K562 (cell line): Measurements from ENCODE around the gene CLCN4. TPM values are rescaled to one million over a fixed set of nuclear protein-coding genes. Genes with fewer than 3 reads are reported as not detected.

ENCODE experiments used
- ATAC-seq: fragments of 200-7000 bp; cut with Tn5 transposase; 3 replicates; pipeline ENCODE4 v1.9.1; 2020; ENCODE audit warnings: moderate library complexity
- BruUV-seq: library from RNA; stranded (reverse); fragments of 400-500 nt; replicated peaks from 2 replicates; lab custom pipeline; 2021; lab: Mats Ljungman, UMichigan
- CTCF ChIA-PET: fragments of 300-600 bp; formaldehyde crosslinking; extraction: SDS; loops from one replicate; lab custom pipeline; 2021; ENCODE audit warnings: low intra/inter-chr PET ratio; lab: Yijun Ruan, JAX
- POLR2A ChIA-PET: fragments of 300-600, 350-650 bp; sonication (Branson Sonifier 250); formaldehyde crosslinking; extraction: SDS; loops from one replicate; lab custom pipeline; 2021; ENCODE audit warnings: antibody characterized with exemption, inconsistent platforms; lab: Yijun Ruan, JAX
- DNase-seq, 4 experiments: peaks; one replicate each; pipeline versions ENCODE4 v3.0.0 to v3.0.0-alpha.2; 2011 to 2018; ENCODE audit warnings: low spot score in 3 of 4, mixed read lengths in 3 of 4; ENCODE audit errors: extremely low read depth in 1 of 4
- FAIRE-seq: peaks from 2 replicates; lab custom pipeline; 2011; peaks lifted over from hg19 to GRCh38; lab: Jason Lieb, UNC
- H2AFZ ChIP-seq: 2 replicates; pipeline ENCODE4 v1.6.0; 2011; ENCODE audit warnings: low read depth, low read length, control low read depth, inconsistent platforms
- H3K27ac ChIP-seq: fragments of 200-600 bp; 3 replicates; pipeline ENCODE4 v1.8.0; 2011; ENCODE audit warnings: low read depth, mild to moderate bottlenecking, control low read depth, inconsistent platforms, low read length, moderate library complexity, mixed read lengths; ENCODE audit errors: extremely low read depth
- H3K27me3 ChIP-seq, 2 experiments: fragments of 300-600 bp in 1 of 2; 2 replicates in 1 of 2; 3 replicates in 1 of 2; pipeline versions ENCODE4 v1.6.0 to v1.8.0; 2011; ENCODE audit warnings: inconsistent platforms in 2 of 2, low read length in 2 of 2, mild to moderate bottlenecking in 1 of 2, mixed read lengths in 1 of 2, moderate library complexity in 1 of 2; ENCODE audit not compliant: control insufficient read depth in 2 of 2, insufficient read depth in 2 of 2
- H3K36me3 ChIP-seq: fragments of 300-600 bp; 3 replicates; pipeline ENCODE4 v1.8.0; 2011; ENCODE audit warnings: mild to moderate bottlenecking, low read length, inconsistent platforms; ENCODE audit not compliant: control insufficient read depth, insufficient read depth
- H3K4me1 ChIP-seq, 2 experiments: fragments of 200-600 bp in 1 of 2; replicated peaks in 1 of 2; 2 replicates in 1 of 2; 3 replicates in 1 of 2; pipeline versions ENCODE4 v1.5.1 to v1.8.0; 2011; ENCODE audit warnings: inconsistent platforms in 2 of 2, low read length in 2 of 2, mild to moderate bottlenecking in 1 of 2, mixed read lengths in 1 of 2, moderate library complexity in 1 of 2; ENCODE audit not compliant: control insufficient read depth in 2 of 2, insufficient read depth in 2 of 2
- H3K4me2 ChIP-seq: 2 replicates; pipeline ENCODE4 v1.6.1; 2011; ENCODE audit warnings: low read length, control low read depth, inconsistent platforms, mixed read lengths; ENCODE audit not compliant: insufficient read depth
- H3K4me3 ChIP-seq: fragments of 200-600 bp; sonication (generic), shearing (Covaris generic); 2 replicates; pipeline ENCODE4 v1.5.1; 2016; ENCODE audit warnings: control low read depth, inconsistent platforms
- H3K79me2 ChIP-seq: fragments of 200-600 bp; 3 replicates; pipeline ENCODE4 v1.8.0; 2011; ENCODE audit warnings: low read length, inconsistent platforms; ENCODE audit not compliant: control insufficient read depth, insufficient read depth
- H3K9ac ChIP-seq, 2 experiments: 2 replicates each; pipeline versions ENCODE4 v1.6.0 to v1.6.1; 2011; ENCODE audit warnings: low read depth in 2 of 2, low read length in 2 of 2, control low read depth in 1 of 2, inconsistent platforms in 1 of 2, mild to moderate bottlenecking in 1 of 2, mixed read lengths in 1 of 2; ENCODE audit not compliant: insufficient read depth in 1 of 2
- H3K9me1 ChIP-seq: one replicate; pipeline ENCODE4 v1.6.0; 2011; ENCODE audit warnings: inconsistent platforms, mild to moderate bottlenecking, low read length, moderate library complexity; ENCODE audit not compliant: control insufficient read depth, insufficient read depth
- H3K9me3 ChIP-seq: replicated peaks from 2 replicates; pipeline ENCODE4 v1.5.1; 2011; ENCODE audit warnings: low read depth, low read length, inconsistent platforms; ENCODE audit not compliant: control insufficient read depth, insufficient read depth
- H4K20me1 ChIP-seq: replicated peaks from 2 replicates; pipeline ENCODE4 v1.6.1; 2011; ENCODE audit warnings: low read length, inconsistent platforms, mixed read lengths; ENCODE audit not compliant: control insufficient read depth, insufficient read depth
- CBX1 ChIP-seq: sonication (generic); IDR thresholded peaks from 2 replicates; pipeline ENCODE4 v1.6.1; 2016; ENCODE audit warnings: antibody characterized with exemption, low read depth, mild to moderate bottlenecking
- CREM ChIP-seq: IDR thresholded peaks from 2 replicates; pipeline ENCODE4 v1.6.1; 2014; ENCODE audit warnings: antibody characterized with exemption, low read depth
- ESRRA ChIP-seq: fragments of 450-650 bp; IDR thresholded peaks from 2 replicates; pipeline ENCODE4 v1.6.1; 2014; ENCODE audit warnings: low read depth, mild to moderate bottlenecking, moderate library complexity, borderline replicate concordance
- JUND ChIP-seq, 2 experiments: IDR thresholded peaks; 2 replicates in 1 of 2; 3 replicates in 1 of 2; pipeline ENCODE4 v1.6.1; 2011; ENCODE audit warnings: borderline replicate concordance in 2 of 2, low read depth in 2 of 2, low read length in 2 of 2, improper control_type of control experiment in 1 of 2, missing biosample characterization in 1 of 2, missing genetic modification characterization in 1 of 2, missing genetic modification reagents in 1 of 2
- KLF10 ChIP-seq: fragments of 250-450 bp; sonication (Bioruptor Pico); IDR thresholded peaks from 2 replicates; pipeline ENCODE4 v1.6.1; 2021; ENCODE audit warnings: matching md5 sums
- MAFF ChIP-seq: IDR thresholded peaks from 2 replicates; pipeline ENCODE4 v1.6.1; 2012; ENCODE audit warnings: low read length, improper control_type of control experiment
- MEIS2 ChIP-seq: fragments of 450-650 bp; IDR thresholded peaks from 2 replicates; pipeline ENCODE4 v1.6.1; 2014; ENCODE audit warnings: mild to moderate bottlenecking; ENCODE audit not compliant: partially characterized antibody
- NCOA4 ChIP-seq: fragments of 450-650 bp; IDR thresholded peaks from 2 replicates; pipeline ENCODE4 v1.6.1; 2018; ENCODE audit warnings: mild to moderate bottlenecking; ENCODE audit not compliant: partially characterized antibody
- PPARD ChIP-seq: fragments of 250-450 bp; sonication (Bioruptor Pico); IDR thresholded peaks from 2 replicates; pipeline ENCODE4 v1.8.0; 2022; ENCODE audit warnings: inconsistent platforms, mild to moderate bottlenecking, moderate library complexity
- SNIP1 ChIP-seq: fragments of 450-650 bp; IDR thresholded peaks from 2 replicates; pipeline ENCODE4 v1.7.1; 2017; ENCODE audit warnings: low read depth, mild to moderate bottlenecking
- XRCC4 ChIP-seq: IDR thresholded peaks from one replicate; pipeline ENCODE4 v1.6.1; 2011; ENCODE audit not compliant: insufficient read depth, insufficient read length; ENCODE audit errors: extremely low read depth
- ZEB2 ChIP-seq: fragments of 450-650 bp; IDR thresholded peaks from 2 replicates; pipeline ENCODE4 v1.6.1; 2016
- ZNF282 ChIP-seq: sonication (generic); formaldehyde crosslinking; IDR thresholded peaks from 2 replicates; pipeline ENCODE4 v1.8.1; 2023; ENCODE audit warnings: missing genetic modification reagents
- ZNF644 ChIP-seq: fragments of 200-800 bp; sonication (Bioruptor generic); IDR thresholded peaks from 2 replicates; pipeline ENCODE4 v1.6.1; 2016; ENCODE audit warnings: low read depth, missing genetic modification characterization, missing compliant biosample characterization
- WGBS: fragments of 100-300 bp; shearing (Covaris generic); methylation state at CpG from one replicate; pipeline ENCODE4 v1.1.6; 2016; ENCODE audit warnings: low coverage, mixed read lengths; ENCODE audit not compliant: insufficient coverage; ENCODE audit errors: missing lambda C conversion rate; 5-methylcytosine and 5-hydroxymethylcytosine counted together
- in situ Hi-C: fragments of 300-500 bp; cut with MboI; formaldehyde crosslinking; loops from 4 replicates; pipeline ENCODE4 v1.15.0; 2018; ENCODE audit warnings: inconsistent platforms, mixed read lengths
- intact Hi-C: fragments of 100-400 bp; cut with micrococcal nuclease; formaldehyde crosslinking; loops from 2 replicates; pipeline ENCODE4 v1.14.2; 2022
- polyA plus RNA-seq, 8 experiments: library from polyadenylated mRNA; depleted of rRNA in 4 of 8; stranded (reverse) in 5 of 8; unstranded in 3 of 8; fragments of >200 nt; fragmentation: Nextera tagmentation in 2 of 8; fragmentation: Illumina TruSeq in 1 of 8; extraction: Ambion mirVana in 2 of 8; extraction: Trizol in 1 of 8; gene quantifications; 2 replicates each; pipeline versions ENCODE4 v1.2.1 to v1.2.3, GENCODE V29; 2011 to 2014; ENCODE audit warnings: inconsistent platforms in 1 of 8, missing spikeins in 1 of 8
- total RNA-seq, 7 experiments: library from RNA; depleted of rRNA in 6 of 7; stranded (reverse); fragments of >200 nt in 6 of 7; fragmentation: Illumina TruSeq in 2 of 7; extraction: Trizol in 2 of 7; gene quantifications; 2 replicates each; pipeline versions ENCODE4 v1.2.1 to v1.2.3, GENCODE V29; 2011 to 2021; ENCODE audit warnings: low replicate concordance in 1 of 7
- TF ChIP-seq, protein P1 (sequence below): sonication (generic); formaldehyde crosslinking; IDR thresholded peaks from 2 replicates; pipeline ENCODE4 v1.8.0; 2022; ENCODE audit warnings: mild to moderate bottlenecking, missing genetic modification reagents
- TF ChIP-seq, protein P2 (sequence below): fragments of 250-450 bp; sonication (Bioruptor Pico); IDR thresholded peaks from 2 replicates; pipeline ENCODE4 v1.5.0; 2020; ENCODE audit warnings: mild to moderate bottlenecking, borderline replicate concordance
- TF ChIP-seq, protein P3 (sequence below): fragments of 250-450 bp; sonication (Bioruptor Pico); IDR thresholded peaks from 2 replicates; pipeline ENCODE4 v1.4.0; 2020; ENCODE audit warnings: mild to moderate bottlenecking, moderate library complexity

CLCN4 gene
- total and polyA plus RNA-seq, 9 of the 15 experiments (the other 6 are each of a cell fraction or from before 2014, with no cell fraction given) = 0.03 to 0.24 (median 0.10) TPM; not detected in 1

DNA sequence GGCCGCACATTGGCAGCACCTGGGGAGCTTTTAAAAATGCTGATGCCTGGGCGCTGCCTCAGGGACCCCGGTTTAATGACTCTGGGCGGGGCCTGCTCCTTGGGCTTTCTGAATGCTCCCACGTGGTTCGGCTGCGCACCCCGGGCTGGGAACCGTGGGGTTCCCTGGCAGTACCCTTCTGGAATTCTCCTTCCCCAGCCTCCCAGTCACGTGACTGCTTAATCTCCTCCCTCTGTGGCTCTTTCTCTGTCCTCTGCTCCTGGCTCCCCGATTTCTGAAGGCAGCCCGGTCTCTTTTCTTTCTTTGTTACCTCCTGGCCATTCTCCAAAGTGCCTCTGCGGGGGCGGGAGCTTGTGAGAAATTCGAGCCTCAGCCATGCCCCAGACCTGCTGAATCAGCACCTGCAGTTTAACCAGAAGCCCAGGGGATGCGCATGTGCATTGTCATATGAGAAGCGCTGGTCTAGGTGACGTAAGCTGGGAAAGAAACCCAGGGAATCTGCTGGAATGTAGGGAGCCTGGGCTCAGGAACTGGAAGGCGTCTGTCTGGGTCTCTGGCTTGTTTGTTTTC is 16.6 kb downstream of the CLCN4 start:
- POLR2A ChIA-PET = interaction anchor here (0.6 kb wide), 1 partner anchor 667 kb away, joined by 3 read pairs; no protein-coding TSS in a partner anchor
- no peaks in the 10 kb centered on the region for H3K79me2 ChIP-seq
- peaks cover 28 to 46% of the 10 kb centered on the region in 2 experiments for H3K4me1 ChIP-seq
- intact Hi-C loops = no loop called here
- no peaks in the 10 kb centered on the region for H3K9me1 ChIP-seq
- ATAC-seq (peak; percentile 85), DNase-seq (peak; percentile 51 to 77 (median 62)), FAIRE-seq (peak; percentile 84)
- BruUV-seq = no TSS peak
- no peaks in the 10 kb centered on the region; a peak in 1 of 5 replicates for H3K27me3 ChIP-seq
- no peaks in the 10 kb centered on the region for H3K9me3 ChIP-seq
- H3K4me3 ChIP-seq = no peak overlapping the region
- WGBS = 7% methylated on average over 5 of the region's 19 CpGs
- in situ Hi-C loops = loop anchor here (10.0 kb wide), 1 partner anchor 951 kb away; no protein-coding TSS in a partner anchor
- CTCF ChIA-PET = no interaction called here
- no peaks in the 10 kb centered on the region for H4K20me1 ChIP-seq
- no peak overlapping the region; a peak in 1 of 4 replicates for H3K9ac ChIP-seq
- peak overlapping the region; percentile 48; the same call in 1 of the 3 replicates for H3K27ac ChIP-seq
- peak overlapping the region; percentile 53 for H3K4me2 ChIP-seq
- H2AFZ ChIP-seq = peak overlapping the region; percentile 83
- no peaks in the 10 kb centered on the region for H3K36me3 ChIP-seq
- TF ChIP-seq, protein P1, sequence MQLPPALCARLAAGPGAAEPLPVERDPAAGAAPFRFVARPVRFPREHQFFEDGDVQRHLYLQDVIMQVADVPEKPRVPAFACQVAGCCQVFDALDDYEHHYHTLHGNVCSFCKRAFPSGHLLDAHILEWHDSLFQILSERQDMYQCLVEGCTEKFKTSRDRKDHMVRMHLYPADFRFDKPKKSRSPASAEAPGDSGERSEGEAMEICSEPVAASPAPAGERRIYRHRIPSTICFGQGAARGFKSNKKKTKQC = no peak
- TF ChIP-seq CBX1 = no peak
- TF ChIP-seq MEIS2 = peak; percentile 33
- no peak for TF ChIP-seq NCOA4
- no peak for TF ChIP-seq XRCC4
- TF ChIP-seq, protein P2, sequence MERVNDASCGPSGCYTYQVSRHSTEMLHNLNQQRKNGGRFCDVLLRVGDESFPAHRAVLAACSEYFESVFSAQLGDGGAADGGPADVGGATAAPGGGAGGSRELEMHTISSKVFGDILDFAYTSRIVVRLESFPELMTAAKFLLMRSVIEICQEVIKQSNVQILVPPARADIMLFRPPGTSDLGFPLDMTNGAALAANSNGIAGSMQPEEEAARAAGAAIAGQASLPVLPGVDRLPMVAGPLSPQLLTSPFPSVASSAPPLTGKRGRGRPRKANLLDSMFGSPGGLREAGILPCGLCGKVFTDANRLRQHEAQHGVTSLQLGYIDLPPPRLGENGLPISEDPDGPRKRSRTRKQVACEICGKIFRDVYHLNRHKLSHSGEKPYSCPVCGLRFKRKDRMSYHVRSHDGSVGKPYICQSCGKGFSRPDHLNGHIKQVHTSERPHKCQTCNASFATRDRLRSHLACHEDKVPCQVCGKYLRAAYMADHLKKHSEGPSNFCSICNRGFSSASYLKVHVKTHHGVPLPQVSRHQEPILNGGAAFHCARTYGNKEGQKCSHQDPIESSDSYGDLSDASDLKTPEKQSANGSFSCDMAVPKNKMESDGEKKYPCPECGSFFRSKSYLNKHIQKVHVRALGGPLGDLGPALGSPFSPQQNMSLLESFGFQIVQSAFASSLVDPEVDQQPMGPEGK (CRISPR knock-in tag) = no peak
- TF ChIP-seq ZEB2 = no peak
- TF ChIP-seq, protein P3, sequence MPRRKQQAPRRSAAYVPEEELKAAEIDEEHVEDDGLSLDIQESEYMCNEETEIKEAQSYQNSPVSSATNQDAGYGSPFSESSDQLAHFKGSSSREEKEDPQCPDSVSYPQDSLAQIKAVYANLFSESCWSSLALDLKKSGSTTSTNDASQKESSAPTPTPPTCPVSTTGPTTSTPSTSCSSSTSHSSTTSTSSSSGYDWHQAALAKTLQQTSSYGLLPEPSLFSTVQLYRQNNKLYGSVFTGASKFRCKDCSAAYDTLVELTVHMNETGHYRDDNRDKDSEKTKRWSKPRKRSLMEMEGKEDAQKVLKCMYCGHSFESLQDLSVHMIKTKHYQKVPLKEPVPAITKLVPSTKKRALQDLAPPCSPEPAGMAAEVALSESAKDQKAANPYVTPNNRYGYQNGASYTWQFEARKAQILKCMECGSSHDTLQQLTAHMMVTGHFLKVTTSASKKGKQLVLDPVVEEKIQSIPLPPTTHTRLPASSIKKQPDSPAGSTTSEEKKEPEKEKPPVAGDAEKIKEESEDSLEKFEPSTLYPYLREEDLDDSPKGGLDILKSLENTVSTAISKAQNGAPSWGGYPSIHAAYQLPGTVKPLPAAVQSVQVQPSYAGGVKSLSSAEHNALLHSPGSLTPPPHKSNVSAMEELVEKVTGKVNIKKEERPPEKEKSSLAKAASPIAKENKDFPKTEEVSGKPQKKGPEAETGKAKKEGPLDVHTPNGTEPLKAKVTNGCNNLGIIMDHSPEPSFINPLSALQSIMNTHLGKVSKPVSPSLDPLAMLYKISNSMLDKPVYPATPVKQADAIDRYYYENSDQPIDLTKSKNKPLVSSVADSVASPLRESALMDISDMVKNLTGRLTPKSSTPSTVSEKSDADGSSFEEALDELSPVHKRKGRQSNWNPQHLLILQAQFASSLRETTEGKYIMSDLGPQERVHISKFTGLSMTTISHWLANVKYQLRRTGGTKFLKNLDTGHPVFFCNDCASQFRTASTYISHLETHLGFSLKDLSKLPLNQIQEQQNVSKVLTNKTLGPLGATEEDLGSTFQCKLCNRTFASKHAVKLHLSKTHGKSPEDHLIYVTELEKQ (CRISPR knock-in tag) = no peak
- TF ChIP-seq PPARD = no peak
- TF ChIP-seq KLF10 (CRISPR knock-in tag) = no peak
- TF ChIP-seq JUND (IDR thresholded peaks at IDR 0.05; ENCODE audit: borderline replicate concordance, low read depth, low read length) = peak; percentile 42; the same call in 1 of the 2 replicates
- TF ChIP-seq JUND (tag; IDR thresholded peaks at IDR 0.05; ENCODE audit: borderline replicate concordance, low read depth, low read length) = 0 out of 3 replicates have a peak, but pooled peaks have one; percentile 42
- peak; percentile 96 for TF ChIP-seq MAFF
- no peak for TF ChIP-seq ZNF644 (tag)
- no peak for TF ChIP-seq SNIP1
- TF ChIP-seq ZNF282 (CRISPR knock-in tag) = no peak
- no peak for TF ChIP-seq ESRRA
- TF ChIP-seq CREM = 0 out of 2 replicates have a peak, but pooled peaks have one; percentile 39
